Hematopoietic multipotent progenitor cell treated with erythropoietin and hydrocortisone succinate and interleukin-3 and kit ligand, for 17 days (in vitro differentiated cells): ENCODE measurements around the gene SAMD8.

Experiments used
- DNase-seq: peaks from one replicate; pipeline ENCODE4 v3.0.0-alpha.2; 2015; ENCODE audit warnings: low spot score

The SAMD8 gene

GRCh38 chr10:75111365-75111906 lies at the start of gene SAMD8:
TSS of gene SAMD8 (plus strand) at chr10:75111656. CDS start at chr10:75150529, 38,873 bp downstream.
- peak; percentile 93 for DNase-seq

- no peak for DNase-seq
Measured at GRCh38 chr10:75061709-75062505, 49.5 kb upstream of the SAMD8 start.

- DNase-seq: no peak
Measured at GRCh38 chr10:75062506-75063299, 48.8 kb upstream of the SAMD8 start.

DNA sequence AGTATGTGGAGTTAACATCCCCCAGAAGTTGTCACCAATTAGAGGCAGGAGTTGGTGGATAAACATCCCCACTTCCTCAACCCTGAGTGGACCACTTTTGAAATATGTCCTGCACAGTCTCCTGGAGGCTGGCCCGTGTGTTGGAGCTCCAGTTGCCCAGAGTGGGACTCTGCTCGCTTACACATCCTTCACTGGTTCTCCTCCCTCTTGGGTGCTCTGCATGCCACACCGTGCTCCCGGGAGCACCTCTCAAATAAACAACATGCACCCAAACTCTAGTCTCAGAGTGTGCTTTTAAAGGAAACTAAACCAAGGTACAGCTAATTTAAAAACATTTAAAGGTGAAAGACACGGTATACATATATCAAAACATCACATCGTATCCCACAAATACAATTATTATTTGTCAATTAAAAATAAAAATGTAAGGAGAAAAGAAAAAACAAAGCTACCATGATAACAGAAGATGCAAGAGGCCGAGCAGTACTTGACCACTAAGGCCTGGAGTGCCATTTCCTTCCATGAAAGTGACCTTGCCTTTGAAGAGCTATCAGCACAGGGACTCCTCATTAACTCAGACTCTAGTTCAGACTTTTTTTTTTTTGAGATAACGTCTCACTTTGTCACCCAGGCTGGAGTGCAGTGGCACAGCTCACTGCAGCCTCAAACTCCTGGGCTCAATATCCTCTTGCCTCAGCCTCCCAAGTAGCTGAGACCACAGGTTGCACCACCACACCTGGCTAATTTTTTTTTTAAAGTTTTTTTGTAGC lies 47.8 kb upstream of the SAMD8 start:
- DNase-seq: no peak

GRCh38 chr10:75065076-75065475 lies 46.4 kb upstream of the SAMD8 start:
- no peak for DNase-seq

DNA sequence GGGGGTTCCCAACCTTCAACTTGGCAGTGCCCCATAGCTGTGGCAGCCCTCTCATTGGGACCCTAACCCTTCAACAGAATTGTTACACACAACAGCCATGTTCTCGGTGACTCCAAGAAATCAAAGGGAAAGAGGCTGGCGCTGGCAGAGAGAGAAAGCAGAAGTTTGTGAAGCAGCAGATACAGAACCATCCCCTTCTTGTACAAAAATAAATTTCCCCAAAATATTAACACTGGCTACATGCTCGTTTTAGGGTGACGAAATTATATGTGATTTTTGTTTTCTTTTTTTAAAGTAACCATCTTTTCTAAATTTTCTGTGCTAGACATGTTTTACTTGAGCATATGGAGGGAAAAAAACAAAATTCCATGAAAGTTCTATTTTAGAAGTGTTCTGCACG lies 45.2 kb upstream of the SAMD8 start:
- DNase-seq: no peak

GRCh38 chr10:75067272-75067671 lies 44.2 kb upstream of the SAMD8 start:
- no peak for DNase-seq

DNA sequence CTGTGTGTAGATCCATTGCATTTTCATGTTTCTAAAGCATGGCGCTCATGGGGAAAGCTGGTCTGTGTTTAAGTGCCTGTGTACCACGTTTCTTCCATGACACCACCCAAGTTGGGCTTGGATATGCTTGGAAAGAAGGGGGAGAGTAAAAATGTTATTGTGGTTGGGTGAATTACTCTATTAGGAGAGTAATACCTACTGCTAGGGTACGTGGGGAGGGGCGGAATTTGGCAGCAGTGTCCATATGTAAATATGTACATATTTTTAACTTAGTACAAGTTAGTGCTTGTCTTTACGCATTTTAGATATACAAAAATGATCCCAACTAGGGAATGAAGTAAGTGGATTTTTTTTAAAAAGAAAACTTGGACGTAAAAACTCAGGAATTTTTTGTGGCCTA lies 42.9 kb upstream of the SAMD8 start:
- DNase-seq: no peak

DNA sequence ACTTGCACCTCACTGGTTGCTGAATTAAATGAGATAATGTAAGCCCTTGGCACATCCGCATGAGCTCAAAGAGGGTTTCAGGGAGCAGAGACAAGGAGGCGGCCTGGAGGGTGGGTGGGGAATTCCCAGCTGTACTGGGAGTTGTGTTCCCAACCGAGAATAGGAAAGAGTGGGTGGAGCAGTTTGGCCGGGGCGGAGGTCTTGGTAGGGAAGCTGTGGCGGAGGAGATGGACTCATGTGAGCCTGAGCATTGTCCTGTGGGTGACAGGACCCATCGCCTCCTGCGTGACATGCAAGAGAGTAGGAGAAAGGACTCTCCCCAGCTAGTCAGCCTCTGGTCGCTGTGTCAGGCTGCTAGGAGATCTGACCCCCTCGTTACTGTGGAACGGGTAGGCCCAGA lies 41.0 kb upstream of the SAMD8 start:
- no peak for DNase-seq

GRCh38 chr10:75070961-75071428 lies 40.5 kb upstream of the SAMD8 start:
- DNase-seq: no peak

DNA sequence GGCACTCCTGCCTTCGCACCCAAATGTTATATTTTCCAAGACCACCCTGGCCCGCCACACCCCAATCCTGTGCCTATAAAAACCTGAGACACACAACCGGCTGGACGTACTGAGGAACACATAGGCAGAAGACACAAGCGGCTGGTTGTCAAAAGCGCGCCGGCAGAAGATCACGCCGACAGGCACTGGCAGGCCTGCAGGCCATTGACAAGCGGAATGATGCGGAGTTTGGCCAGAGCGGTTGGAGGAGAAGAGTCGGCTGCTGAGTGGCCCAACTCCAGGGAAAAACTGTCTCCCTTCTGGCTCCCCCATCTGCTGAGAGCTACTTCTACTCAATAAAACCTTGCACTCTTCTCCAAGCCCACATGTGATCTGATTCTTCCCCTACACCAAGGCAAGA lies 39.7 kb upstream of the SAMD8 start:
- no peak for DNase-seq

- DNase-seq: no peak
Measured at GRCh38 chr10:75072727-75073126, 38.7 kb upstream of the SAMD8 start.

DNA sequence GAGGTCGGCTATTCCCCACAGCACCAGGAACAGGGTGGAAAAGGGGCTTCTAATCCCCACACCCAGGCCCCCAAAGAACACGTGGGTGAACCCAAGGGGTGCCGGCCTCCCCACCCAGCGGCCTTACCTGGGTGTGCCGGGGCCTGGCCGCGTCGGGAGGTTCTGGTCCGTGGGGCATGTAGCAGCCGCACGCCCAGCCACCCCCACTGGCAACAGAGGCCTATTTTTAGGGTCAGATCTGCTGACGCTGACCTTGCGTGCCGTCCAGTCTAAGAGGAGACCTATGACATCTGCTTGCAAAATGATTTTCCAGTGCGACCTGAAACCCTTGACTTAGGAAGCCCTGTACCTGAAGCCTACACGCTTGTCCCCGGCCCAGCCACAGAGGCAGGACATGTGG lies 38.0 kb upstream of the SAMD8 start:
- no peak for DNase-seq

DNA sequence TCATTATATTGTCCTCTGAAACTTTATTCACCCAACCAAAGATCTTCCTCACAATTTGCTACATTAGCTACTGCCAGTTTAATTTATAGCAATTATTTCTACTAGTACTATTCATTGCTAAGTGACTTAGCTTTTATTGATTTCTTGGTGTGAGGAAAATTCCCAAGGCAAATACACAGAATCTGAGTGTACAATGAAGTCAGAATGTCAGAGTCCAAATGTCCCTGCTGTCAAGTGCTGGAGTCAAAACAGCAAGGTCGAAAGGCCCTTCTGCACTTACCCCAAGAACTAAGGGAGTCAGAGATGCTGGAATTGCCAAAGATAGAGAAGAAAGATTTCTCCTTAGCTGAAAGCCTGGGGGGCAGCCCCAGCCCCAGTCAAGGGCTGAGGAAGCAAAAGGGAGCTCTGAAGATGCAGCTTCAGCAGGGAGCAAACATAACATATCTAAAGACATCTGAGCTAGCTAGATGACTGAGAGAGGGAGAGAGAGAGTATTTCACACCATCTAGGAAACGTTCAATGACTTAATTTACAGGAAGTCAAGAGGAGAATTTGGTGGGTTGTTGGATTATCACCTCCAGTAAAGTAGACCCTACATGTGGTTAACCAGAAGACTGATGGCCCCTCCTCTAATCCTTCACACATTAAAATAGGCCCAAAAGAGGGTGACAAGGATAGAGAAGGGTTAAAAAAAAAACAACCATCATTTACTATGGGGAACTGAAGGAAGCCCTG lies 36.6 kb upstream of the SAMD8 start:
- no peak for DNase-seq

DNA sequence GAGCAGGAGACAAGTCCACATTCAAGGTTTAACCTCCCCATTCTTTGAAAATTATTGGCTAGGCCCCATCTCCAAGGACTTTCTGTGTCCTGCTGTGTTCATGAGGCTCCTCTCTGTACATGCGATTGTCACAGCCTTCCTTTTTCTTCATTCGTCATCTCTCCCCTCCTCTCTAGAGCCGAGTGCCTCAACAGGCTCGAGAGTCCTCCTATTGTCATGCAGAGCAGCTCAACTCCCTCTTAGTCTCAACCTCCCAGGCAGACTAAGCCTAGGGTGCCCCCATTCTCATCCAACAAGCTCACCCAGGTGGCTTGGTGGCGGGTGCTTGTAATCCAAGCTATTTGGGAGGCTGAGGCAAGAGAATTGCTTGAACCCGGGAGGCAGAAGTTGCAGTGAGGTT lies 35.1 kb upstream of the SAMD8 start:
- DNase-seq: no peak

DNA sequence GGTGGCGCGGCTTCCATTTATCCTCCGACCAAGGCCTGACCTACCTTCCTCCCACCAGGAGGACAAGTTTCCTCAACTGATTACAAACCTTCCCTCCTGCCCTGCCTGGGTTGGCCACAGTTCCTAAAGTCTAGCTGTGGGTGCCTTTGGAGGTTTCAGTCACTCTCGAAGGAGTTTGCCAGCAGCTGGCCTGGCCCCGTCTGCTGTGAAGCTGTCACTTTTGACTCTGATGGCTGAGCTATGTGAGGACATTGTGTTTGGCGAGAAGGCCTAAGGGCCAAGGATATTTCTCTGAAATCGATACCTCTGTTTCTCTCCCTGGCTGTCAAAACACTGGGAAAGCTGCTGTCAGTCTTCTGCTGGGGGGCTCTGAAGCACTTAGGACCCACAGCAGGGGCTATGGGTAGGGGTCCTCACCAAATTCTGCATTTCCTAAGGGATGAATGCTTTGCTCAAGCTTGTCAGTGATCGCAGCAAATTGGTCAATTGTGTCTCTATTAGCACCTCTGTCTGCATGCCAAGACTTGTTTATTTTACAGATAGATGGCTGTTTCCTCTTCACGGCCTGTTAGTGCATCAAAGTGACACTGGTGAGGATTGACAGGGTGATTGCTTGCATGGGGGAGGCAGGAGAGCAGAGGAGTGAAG lies 31.9 kb upstream of the SAMD8 start:
- no peak for DNase-seq

GRCh38 chr10:75080554-75080953 lies 30.9 kb upstream of the SAMD8 start:
- DNase-seq: no peak

- no peak for DNase-seq
Measured at GRCh38 chr10:75081379-75081778, 30.1 kb upstream of the SAMD8 start.

DNA sequence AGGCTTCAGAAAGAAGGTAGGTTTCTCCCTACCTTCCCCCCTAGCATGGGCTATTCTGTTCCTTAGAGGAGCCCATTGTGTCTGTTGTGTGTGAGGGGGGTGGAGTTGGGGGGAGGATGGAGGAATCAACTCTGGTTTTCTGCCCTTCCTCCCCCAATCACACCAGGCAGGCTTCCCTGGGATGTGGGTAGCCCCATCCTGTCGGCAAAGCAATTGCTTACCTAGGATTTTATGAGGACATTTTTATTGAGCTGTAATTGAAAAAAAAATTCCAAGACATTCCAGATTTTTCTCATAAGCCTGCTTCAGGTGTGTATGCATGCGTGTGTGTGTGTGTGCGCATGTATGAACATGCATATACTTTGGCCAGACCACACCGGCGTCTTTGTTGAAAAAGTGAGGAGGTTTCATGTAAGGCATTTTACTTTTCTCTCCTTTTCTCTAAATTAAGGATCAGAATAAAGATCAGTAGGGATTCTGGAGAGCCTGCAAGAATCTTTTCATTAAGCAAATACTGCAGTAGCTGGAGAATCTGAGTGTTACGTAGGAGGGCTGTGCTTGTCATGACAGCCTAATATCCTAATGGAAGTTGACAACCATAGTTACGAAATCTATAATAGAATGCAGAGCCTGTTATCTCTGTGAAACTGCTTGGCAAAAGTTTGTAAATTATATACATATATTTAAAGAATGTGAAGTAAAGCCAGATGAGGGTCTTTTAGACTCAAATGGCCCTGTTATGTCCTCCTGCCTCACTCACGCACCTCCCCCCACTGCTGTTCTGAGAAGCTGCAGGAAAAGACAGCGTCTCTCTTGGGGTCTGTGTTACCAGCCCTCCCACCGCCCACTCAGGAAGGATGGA lies 27.3 kb upstream of the SAMD8 start:
- no peak for DNase-seq

- DNase-seq: no peak
Measured at GRCh38 chr10:75084834-75085384, 26.5 kb upstream of the SAMD8 start.
